HG03025 (cell line): ENCODE data around the gene EQTN.
"Not testable (repeated sequence)": the region's sequence is repeated elsewhere in the genome, so short reads cannot be mapped to it uniquely, and the experiment has no call there.

Experiments
- ATAC-seq: cut with Tn5 transposase; IDR thresholded peaks from one replicate; pipeline ENCODE4 v1.9.1; 2021; ENCODE audit warnings: mild to moderate bottlenecking, moderate library complexity; ENCODE audit not compliant: unreplicated experiment, low FRiP score

EQTN gene

GRCh38 chr9:27303219-27303618 is 6.3 kb upstream of the EQTN start:
- ATAC-seq: no peak

DNA sequence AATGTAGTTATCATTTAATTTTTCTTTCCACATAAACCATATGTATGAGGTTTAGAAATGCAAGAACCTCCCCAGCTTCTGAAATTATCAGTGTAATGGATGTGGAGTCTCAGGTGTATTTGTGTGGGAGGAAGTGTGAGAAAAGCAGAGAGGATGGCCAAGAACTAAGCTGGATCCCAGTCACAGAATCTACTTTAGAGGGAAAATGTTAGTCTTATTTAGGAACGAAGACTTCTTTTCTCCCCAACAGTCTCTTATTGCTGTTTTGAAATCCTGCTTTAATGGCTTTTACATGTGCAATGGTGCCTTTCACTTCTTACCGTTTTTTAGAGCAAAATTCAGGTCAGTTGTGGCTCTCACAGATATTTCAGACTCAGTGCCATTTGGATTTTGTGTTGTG is 3.0 kb downstream of the EQTN start:
- ATAC-seq: no peak

- ATAC-seq: no peak
These were observed 4.1 kb downstream of the EQTN start for GRCh38 chr9:27292659-27293405.

- ATAC-seq: no peak
These were observed 5.7 kb downstream of the EQTN start for GRCh38 chr9:27291292-27291691.

DNA sequence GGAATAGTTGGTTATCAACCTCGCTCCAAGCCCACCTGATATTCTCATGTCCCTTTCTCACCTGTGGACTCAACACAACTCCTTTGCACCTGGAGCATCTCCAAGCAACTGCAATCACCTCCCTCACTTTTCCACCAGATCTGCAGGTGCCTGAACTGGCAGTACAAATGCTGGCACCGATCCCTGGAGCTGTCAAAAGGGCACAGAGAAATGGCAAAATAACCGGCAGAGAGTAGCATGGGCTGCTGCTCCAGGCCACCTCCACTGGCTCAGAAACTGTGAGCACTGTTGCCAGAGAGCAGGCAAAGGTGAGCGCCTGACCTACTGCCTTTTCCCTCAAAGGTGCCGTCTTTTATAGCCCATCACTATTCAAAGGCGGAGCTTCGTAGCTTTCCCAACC is 14.7 kb downstream of the EQTN start:
- ATAC-seq: no peak

GRCh38 chr9:27280860-27281259 is 16.1 kb downstream of the EQTN start:
- ATAC-seq: no peak

- no peak for ATAC-seq
These were observed 16.7 kb downstream of the EQTN start for GRCh38 chr9:27280249-27280648.

GRCh38 chr9:27279611-27280010 is 17.3 kb downstream of the EQTN start:
- ATAC-seq: no peak

- ATAC-seq: no peak
These were observed 18.6 kb downstream of the EQTN start for GRCh38 chr9:27278374-27278773.

- ATAC-seq: no peak
These were observed 20.5 kb downstream of the EQTN start for GRCh38 chr9:27276193-27277030.

GRCh38 chr9:27273186-27273585 is 23.8 kb downstream of the EQTN start:
- ATAC-seq: no peak

- no peak for ATAC-seq
These were observed 24.8 kb downstream of the EQTN start for GRCh38 chr9:27272103-27272502.

GRCh38 chr9:27261517-27262211 is 35.3 kb downstream of the EQTN start:
- ATAC-seq: no peak

- no peak for ATAC-seq
These were observed 36.0 kb downstream of the EQTN start for GRCh38 chr9:27260789-27261516.

DNA sequence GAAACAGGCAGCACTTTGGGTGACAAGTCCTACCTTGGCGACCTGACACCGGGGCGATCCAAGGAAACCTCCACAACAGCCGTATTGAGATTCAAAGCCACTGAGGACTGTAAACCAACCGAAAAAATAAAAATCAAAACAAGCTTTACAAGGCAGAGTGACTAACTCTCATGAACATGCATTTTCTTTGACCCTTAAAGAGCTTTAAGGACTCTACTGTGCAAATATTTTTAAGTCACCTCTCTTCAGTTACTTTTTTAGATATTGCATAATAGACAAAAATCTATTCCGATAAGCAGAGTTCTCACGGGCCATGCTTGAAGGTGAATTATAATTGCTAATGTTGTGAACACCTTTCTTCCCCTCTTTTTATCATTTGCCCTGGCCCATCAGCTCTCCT is 38.3 kb downstream of the EQTN start:
- ATAC-seq: no peak

DNA sequence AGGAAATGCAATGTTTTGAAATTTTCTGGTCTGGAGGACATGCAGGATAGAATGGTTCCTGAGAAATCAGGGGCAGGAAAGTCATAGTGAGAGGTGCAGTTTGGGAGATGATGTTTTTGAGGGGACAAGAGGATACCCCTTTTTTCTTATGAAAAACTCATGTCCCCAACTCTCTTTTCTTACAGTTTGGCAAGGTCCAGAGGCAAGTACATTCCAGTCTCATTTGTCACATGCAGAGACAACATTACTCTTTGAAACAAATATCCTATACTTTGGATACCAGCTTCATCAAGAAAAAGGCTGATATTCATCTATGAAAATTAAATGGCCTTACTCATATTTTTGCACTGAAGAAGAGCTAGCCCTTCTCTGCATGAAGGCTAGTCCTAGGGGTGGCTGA is 48.2 kb downstream of the EQTN start:
- ATAC-seq: no peak

DNA sequence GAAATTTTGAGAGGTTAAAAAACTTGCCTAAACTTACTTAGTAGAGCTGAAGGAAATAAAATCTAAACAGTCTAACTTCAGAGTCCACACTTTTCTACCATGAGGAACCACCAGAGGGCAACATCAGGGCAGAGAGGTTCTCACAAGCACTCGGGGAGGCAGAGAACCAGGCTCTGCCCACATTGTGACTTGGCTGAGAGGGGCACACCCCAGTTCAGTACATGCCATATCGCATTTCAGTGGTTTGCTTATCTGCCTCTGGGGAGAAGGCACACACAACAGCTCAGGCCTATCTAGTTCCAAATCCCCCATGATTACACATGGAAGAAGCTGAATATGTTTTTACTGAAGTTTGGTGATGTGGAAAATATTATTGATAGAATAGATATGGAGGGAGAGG is 49.2 kb downstream of the EQTN start:
- no peak for ATAC-seq

DNA sequence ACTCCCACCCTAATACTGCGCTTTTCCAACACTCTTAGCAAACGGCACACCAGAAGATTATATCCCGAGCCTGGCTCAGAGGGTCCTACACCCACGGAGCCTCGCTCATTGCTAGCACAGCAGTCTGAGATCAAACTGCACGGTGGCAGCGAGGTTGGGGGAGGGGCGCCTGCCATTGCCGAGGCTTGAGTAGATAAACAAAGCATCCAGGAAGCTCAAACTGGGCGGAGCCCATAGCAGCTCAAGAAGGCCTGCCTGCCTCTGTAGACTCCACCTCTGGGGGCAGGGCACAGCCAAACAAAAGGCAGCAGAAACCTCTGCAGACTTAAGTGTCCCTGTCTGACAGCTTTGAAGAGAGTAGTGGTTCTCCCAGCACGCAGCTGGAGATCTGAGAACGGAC is 57.3 kb downstream of the EQTN start:
- not testable (repeated sequence) for ATAC-seq
